ENCODE measurements around the gene GLRA1. TPM values are rescaled to one million over a fixed set of nuclear protein-coding genes. Genes with fewer than 3 reads are reported as not detected.

Gene GLRA1
- total RNA-seq, 1 experiment from 2014 or later, result not detected

GRCh38 chr5:151917904-151918303, 6.7 kb downstream of the GLRA1 start:
- Histone ChIP-seq H3K4me1 (ENCODE audit: control insufficient read depth, insufficient read depth, low read length) (no peaks in the 10 kb centered on the region), H3K27me3 (ENCODE audit: control insufficient read depth, insufficient read depth, low read length) (peaks cover 2% of the 10 kb centered on the region; the same call in 1 of the 2 replicates), H3K9me3 (ENCODE audit: control insufficient read depth, insufficient read depth, low read depth, low read length) (no peaks in the 10 kb centered on the region), H3K4me3 (ENCODE audit: low read depth in 2 of 2, low read length in 2 of 2) (no peak overlapping the region), H3K27ac (ENCODE audit: low read length) (no peak overlapping the region), H3K36me3 (ENCODE audit: control insufficient read depth, insufficient read depth, low read length) (no peaks in the 10 kb centered on the region)
- BruUV-seq (replicated peaks), result no TSS peak
- ATAC-seq (no peak), DNase-seq (ENCODE audit: low read depth, low spot score) (no peak)
- CTCF ChIA-PET, result no interaction called here
- in situ Hi-C loops (cut with HindIII; ENCODE audit: low pct_unique_long_range_greater_than_20kb, low sequenced_read_pairs), result no loop called here
- POLR2A ChIA-PET, result no interaction called here
- intact Hi-C loops (cut with micrococcal nuclease; ENCODE audit: unreplicated experiment), result no loop called here
- TF ChIP-seq POLR2AphosphoS5 (IDR thresholded peaks at IDR 0.05; ENCODE audit: low read depth, low read length), result no peak
- TF ChIP-seq CTCF (IDR thresholded peaks at IDR 0.05), result no peak
- TF ChIP-seq SIN3A (IDR thresholded peaks at IDR 0.05; ENCODE audit: borderline replicate concordance, insufficient read depth, low read depth, low read length), result no peak
- TF ChIP-seq, protein P1, sequence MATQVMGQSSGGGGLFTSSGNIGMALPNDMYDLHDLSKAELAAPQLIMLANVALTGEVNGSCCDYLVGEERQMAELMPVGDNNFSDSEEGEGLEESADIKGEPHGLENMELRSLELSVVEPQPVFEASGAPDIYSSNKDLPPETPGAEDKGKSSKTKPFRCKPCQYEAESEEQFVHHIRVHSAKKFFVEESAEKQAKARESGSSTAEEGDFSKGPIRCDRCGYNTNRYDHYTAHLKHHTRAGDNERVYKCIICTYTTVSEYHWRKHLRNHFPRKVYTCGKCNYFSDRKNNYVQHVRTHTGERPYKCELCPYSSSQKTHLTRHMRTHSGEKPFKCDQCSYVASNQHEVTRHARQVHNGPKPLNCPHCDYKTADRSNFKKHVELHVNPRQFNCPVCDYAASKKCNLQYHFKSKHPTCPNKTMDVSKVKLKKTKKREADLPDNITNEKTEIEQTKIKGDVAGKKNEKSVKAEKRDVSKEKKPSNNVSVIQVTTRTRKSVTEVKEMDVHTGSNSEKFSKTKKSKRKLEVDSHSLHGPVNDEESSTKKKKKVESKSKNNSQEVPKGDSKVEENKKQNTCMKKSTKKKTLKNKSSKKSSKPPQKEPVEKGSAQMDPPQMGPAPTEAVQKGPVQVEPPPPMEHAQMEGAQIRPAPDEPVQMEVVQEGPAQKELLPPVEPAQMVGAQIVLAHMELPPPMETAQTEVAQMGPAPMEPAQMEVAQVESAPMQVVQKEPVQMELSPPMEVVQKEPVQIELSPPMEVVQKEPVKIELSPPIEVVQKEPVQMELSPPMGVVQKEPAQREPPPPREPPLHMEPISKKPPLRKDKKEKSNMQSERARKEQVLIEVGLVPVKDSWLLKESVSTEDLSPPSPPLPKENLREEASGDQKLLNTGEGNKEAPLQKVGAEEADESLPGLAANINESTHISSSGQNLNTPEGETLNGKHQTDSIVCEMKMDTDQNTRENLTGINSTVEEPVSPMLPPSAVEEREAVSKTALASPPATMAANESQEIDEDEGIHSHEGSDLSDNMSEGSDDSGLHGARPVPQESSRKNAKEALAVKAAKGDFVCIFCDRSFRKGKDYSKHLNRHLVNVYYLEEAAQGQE (IDR thresholded peaks at IDR 0.05; ENCODE audit: insufficient read depth in 1 of 2, low read depth in 2 of 2, low read length in 1 of 2), result no peak
- no peak for TF ChIP-seq TCF7L2 (IDR thresholded peaks at IDR 0.05; ENCODE audit: low read depth, low read length)

DNA sequence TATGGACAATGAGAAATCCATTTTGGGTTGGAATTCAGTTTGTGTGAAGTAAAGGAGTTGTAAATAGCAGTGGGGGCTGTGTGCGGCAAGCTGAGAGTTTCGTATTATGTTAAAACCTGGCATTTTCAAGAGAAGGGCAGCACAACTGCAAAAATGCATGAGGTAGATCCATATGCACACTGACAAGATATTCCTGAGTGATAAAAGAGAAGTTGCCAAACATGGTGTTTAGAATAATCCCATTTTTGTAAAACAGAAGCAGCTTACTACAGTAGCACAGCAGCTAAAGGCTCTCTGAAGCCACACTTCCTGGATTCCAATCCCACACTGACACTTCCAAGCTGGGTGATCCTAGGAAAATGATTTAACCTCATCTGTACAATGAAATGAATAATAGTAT, 11.2 kb downstream of the GLRA1 start:
- POLR2A ChIA-PET, result no interaction called here
- no peak overlapping the region for H3K27ac ChIP-seq (ENCODE audit: low read length)
- CTCF ChIA-PET, result no interaction called here
- no peak for DNase-seq (ENCODE audit: low read depth, low spot score)
- H3K27me3 ChIP-seq (ENCODE audit: control insufficient read depth, insufficient read depth, low read length), result no peaks in the 10 kb centered on the region; the same call in 1 of the 2 replicates
- intact Hi-C loops (cut with micrococcal nuclease; ENCODE audit: unreplicated experiment), result no loop called here
- no peaks in the 10 kb centered on the region for H3K4me1 ChIP-seq (ENCODE audit: control insufficient read depth, insufficient read depth, low read length)
- in situ Hi-C loops (cut with HindIII; ENCODE audit: low pct_unique_long_range_greater_than_20kb, low sequenced_read_pairs), result no loop called here
- TF ChIP-seq SIN3A (IDR thresholded peaks at IDR 0.05; ENCODE audit: borderline replicate concordance, insufficient read depth, low read depth, low read length) (no peak), TCF7L2 (IDR thresholded peaks at IDR 0.05; ENCODE audit: low read depth, low read length) (no peak), POLR2AphosphoS5 (IDR thresholded peaks at IDR 0.05; ENCODE audit: low read depth, low read length) (no peak), CTCF (IDR thresholded peaks at IDR 0.05) (no peak)
- TF ChIP-seq, protein P1 (IDR thresholded peaks at IDR 0.05; ENCODE audit: insufficient read depth in 1 of 2, low read depth in 2 of 2, low read length in 1 of 2), result no peak
- no peak for ATAC-seq
- no TSS peak for BruUV-seq (replicated peaks)
- no peaks in the 10 kb centered on the region for H3K9me3 ChIP-seq (ENCODE audit: control insufficient read depth, insufficient read depth, low read depth, low read length)
- no peak overlapping the region for H3K4me3 ChIP-seq (ENCODE audit: low read depth in 2 of 2, low read length in 2 of 2)
- H3K36me3 ChIP-seq (ENCODE audit: control insufficient read depth, insufficient read depth, low read length), result no peaks in the 10 kb centered on the region
